Peyer's patch (tissue), 4 donors: ENCODE measurements around the gene AHR.

Source experiments
- CTCF ChIP-seq, 6 experiments: fragments of 450-650 bp in 4 of 6; fragments of 200-600 bp in 2 of 6; sonication (generic) in 1 of 6; IDR thresholded peaks; one replicate each; pipeline ENCODE4 v1.5.1; 2017 to 2019; ENCODE audit warnings: antibody characterized with exemption in 6 of 6, mild to moderate bottlenecking in 3 of 6, moderate library complexity in 1 of 6
- POLR2A ChIP-seq, 2 donors: fragments of 450-650 bp; IDR thresholded peaks; one replicate each; pipeline ENCODE4 v1.5.1; 2017; ENCODE audit warnings: antibody characterized with exemption in 2 of 2, mild to moderate bottlenecking in 2 of 2, moderate library complexity in 2 of 2

GRCh38 chr7:17256375-17256774, 42.1 kb upstream of the AHR start:
- TF ChIP-seq POLR2A (IDR thresholded peaks at IDR 0.05) (no peak), CTCF (IDR thresholded peaks at IDR 0.05) (no peak)
